Breast epithelium (tissue), 3 donors: Measurements from ENCODE around the gene ATG14.
A peak's percentile ranks its signal among the peaks of the same experiment; 100 is the strongest.

Experiments used
- POLR2A ChIP-seq: fragments of 450-650 bp; IDR thresholded peaks from one replicate; pipeline ENCODE4 v1.6.1; 2016; ENCODE audit warnings: antibody characterized with exemption, mild to moderate bottlenecking, moderate library complexity
- POLR2AphosphoS5 ChIP-seq, 3 donors: sonication (generic); formaldehyde crosslinking; IDR thresholded peaks; one replicate each; pipeline ENCODE4 v1.6.1; 2017; ENCODE audit warnings: antibody characterized with exemption in 3 of 3
- TF ChIP-seq, protein P1 (sequence below), 3 donors: fragments of 450-650 bp; IDR thresholded peaks; one replicate each; pipeline ENCODE4 v1.5.1; 2016 to 2017; ENCODE audit warnings: antibody characterized with exemption in 3 of 3, mild to moderate bottlenecking in 3 of 3, moderate library complexity in 3 of 3

DNA sequence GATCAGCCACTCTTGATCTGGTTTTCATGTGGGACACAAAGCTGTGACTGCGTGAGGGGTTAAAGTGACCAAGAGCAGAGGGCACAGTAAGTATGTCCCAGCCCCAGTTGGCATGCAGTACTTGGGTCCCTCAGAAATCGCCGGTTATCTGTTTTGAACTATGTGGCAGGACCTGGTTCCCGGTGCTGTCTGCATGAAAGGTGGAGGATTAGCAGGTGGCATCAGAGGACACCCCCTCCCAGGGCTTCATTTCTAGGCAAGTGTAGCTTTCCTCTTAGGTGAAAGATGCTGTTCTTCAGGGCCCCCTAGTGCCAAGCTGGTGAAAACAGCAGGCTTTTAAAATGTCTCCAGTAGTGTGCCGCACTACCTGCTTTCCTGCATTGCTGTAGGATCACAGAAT lies 57.1 kb downstream of the ATG14 start:
- TF ChIP-seq, protein P1, sequence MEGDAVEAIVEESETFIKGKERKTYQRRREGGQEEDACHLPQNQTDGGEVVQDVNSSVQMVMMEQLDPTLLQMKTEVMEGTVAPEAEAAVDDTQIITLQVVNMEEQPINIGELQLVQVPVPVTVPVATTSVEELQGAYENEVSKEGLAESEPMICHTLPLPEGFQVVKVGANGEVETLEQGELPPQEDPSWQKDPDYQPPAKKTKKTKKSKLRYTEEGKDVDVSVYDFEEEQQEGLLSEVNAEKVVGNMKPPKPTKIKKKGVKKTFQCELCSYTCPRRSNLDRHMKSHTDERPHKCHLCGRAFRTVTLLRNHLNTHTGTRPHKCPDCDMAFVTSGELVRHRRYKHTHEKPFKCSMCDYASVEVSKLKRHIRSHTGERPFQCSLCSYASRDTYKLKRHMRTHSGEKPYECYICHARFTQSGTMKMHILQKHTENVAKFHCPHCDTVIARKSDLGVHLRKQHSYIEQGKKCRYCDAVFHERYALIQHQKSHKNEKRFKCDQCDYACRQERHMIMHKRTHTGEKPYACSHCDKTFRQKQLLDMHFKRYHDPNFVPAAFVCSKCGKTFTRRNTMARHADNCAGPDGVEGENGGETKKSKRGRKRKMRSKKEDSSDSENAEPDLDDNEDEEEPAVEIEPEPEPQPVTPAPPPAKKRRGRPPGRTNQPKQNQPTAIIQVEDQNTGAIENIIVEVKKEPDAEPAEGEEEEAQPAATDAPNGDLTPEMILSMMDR (IDR thresholded peaks at IDR 0.05) = peak in 2 of 3 donors; percentile 27 to 59
- no peak for TF ChIP-seq POLR2A
- no peak for TF ChIP-seq POLR2AphosphoS5 (IDR thresholded peaks at IDR 0.05)
